Right hindlimb (tissue), 1 donor: ENCODE data around the gene ADGB.
"Not testable (repeated sequence)": the region's sequence is repeated elsewhere in the genome, so short reads cannot be mapped to it uniquely, and the experiment has no call there.

Experiments
- DNase-seq: peaks from one replicate; pipeline ENCODE4 v3.0.0-alpha.2; 2018

The ADGB gene

GRCh38 chr6:146770275-146770964, 171.6 kb downstream of the ADGB start:
- DNase-seq = no peak

- peak; percentile 27 for DNase-seq
Measured at GRCh38 chr6:146770965-146771735, 172.4 kb downstream of the ADGB start.

DNA sequence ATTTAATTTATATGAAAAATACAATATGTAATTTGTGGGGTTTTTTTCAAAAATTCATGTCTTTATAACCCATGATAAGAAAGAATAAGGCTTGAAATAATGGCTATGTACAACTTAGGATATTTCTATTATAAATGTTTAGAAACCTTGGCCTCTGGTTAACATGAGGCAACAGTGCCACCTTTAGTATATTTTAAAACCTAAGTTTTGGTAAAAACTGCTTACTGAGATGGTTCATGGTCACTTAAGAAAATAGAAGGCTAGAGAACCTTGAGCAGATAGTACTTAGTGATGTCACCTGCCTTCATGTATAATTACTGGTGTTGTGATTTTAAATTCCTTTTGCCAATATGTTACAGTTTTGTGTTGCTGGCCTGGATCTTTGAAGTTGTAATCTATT, 176.4 kb downstream of the ADGB start:
- DNase-seq = no peak

GRCh38 chr6:146781836-146782235, 183.1 kb downstream of the ADGB start:
- DNase-seq = no peak

GRCh38 chr6:146785001-146785585, 186.3 kb downstream of the ADGB start:
- DNase-seq = no peak

- no peak for DNase-seq
Measured at GRCh38 chr6:146787876-146788508, 189.2 kb downstream of the ADGB start.

- no peak for DNase-seq
Measured at GRCh38 chr6:146790561-146791091, 191.9 kb downstream of the ADGB start.

- DNase-seq = no peak
Measured at GRCh38 chr6:146791930-146792329, 193.2 kb downstream of the ADGB start.

DNA sequence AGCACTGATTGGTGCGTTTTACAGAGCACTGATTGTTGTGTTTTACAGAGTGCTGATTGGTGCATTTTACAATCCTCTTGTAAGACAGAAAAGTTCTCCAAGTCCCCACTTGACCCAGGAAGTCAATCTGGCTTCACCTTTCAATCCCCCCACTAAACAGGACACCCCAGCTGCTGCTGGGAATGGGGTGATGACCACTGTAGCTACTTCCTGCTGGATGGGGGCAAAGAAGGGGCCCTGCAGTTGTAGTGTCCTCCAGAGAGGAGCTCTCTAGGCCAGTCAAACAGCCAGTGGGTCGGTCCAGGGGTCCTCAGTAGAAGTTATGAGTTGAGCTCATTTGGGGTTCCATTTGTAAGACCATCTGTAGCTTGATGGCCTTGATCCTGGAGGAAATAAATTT, 194.4 kb downstream of the ADGB start:
- DNase-seq = not testable (repeated sequence)

- DNase-seq = no peak
Measured at GRCh38 chr6:146795479-146796133, 196.8 kb downstream of the ADGB start.

GRCh38 chr6:146803167-146803566, 204.4 kb downstream of the ADGB start:
- DNase-seq = not testable (repeated sequence)

GRCh38 chr6:146803601-146804000, 204.8 kb downstream of the ADGB start:
- no peak for DNase-seq

DNA sequence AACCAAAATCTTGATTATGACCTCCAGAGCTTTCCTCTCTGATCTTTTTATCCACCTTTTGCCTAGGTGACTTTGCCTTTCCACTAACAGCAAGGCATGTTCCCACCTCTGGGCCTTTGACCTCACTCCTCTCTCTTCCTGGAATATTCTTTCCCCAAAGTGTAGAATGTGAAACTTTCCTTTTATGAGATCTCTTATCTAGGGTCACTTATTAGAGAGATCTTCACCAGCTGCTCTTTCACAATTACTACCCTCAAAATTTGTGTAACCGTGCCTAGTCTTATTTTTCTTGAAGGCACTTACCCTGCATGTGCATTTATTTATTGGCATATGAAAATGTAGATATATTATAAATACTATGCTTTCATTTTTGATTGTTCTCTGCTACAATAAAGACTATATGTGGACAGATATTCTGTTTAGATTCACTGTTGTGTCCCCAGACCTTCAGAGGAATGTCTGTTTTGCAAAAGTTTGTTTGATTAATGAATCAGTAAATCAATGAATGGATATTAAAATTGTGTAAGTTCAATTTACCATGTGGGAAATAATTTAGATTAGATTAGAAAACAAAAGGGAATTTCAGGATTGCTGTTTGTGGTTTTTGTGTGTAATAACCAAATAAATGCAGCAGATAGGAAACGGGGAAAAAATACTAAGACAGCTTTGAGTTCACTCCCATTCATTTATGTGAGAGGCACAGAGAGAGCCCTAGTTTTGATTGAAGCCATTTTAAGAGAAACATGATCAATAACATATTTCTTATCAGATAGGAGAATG, 207.0 kb downstream of the ADGB start:
- DNase-seq = no peak

DNA sequence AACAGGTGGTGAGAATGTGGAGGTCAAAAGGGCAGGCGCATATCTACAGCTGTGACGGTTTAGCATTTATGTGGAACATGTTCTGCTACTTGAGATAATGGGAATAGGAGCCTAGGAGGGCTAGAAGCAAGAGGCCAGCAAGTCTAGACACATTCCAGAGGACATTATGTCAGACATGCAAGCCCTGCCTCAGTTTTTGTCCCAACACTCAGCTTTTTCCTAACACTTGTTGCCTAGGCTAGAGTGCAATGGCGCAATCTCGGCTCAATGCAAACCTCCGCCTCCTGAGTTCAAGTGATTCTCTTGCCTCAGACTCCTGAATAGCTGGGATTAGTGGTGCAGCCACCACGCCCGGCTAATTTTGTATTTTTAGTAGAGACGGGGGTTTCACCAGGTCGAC, 210.2 kb downstream of the ADGB start:
- not testable (repeated sequence) for DNase-seq

DNA sequence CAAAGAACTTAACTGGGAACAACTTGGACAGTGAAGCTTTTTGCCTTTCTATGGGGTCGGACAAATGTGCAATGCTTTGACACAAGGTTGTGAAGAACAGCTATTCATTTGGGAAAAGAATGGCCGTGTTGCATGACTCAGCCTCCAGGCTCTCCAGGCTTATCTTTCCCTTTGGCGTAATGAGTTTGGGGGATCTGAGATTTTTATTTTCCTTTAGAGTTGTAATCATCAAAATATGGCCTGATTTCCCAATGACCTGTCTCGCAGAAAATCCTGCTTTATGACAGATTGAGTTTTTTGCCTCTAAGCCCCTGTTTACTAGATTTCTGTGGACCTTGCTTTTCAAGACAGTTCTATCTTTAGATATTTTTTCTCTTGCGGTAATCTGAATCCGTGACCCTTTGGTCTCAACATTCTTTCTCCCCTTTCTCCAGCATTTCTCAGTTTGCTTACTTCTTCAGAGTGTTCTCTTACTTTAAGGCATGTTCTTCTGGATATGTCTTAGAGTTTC, 214.1 kb downstream of the ADGB start:
- not testable (repeated sequence) for DNase-seq

DNA sequence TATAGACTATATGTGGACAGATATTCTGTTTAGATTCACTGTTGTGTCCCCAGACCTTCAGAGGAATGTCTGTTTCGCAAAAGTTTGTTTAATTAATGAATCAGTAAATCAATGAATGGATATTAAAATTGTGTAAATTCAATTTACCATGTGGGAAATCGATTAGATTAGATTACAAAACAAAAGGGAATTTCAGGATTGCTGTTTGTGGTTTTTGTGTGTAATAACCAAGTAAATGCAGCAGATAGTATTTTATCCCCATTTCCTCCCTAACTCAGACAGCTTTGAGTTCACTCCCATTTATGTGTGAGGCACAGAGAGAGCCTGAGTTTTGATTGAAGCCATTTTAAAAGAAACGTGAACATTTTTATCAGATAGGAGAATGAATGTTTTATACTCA, 214.8 kb downstream of the ADGB start:
- no peak for DNase-seq

DNA sequence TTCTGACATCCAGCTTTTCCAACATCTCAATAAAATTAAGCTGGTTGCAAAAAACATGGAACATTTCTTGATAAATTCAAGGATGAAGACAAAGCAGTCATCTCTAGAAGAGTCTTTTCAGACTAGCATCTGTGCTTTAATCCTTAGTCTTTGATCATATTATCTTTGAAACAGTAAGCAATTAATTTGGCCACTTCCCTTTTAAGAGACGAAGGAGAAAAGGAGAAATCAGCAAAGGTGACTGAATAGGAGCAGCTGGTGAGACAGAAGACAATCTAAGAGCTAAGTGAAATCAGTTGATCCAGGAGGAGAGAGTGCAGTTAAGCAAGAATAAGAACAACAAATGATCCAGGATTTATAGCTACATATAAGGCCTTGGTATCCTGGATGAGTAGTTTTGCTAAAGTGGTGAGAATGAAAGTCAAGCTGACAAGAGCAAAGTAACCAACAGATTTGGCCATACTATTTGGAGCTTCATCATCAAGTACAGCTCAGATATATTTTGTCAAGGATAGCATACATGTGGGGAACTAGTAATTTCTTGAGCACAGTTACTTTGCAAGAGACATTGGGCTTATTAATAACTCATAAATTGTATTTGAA, 215.5 kb downstream of the ADGB start:
- DNase-seq = no peak

DNA sequence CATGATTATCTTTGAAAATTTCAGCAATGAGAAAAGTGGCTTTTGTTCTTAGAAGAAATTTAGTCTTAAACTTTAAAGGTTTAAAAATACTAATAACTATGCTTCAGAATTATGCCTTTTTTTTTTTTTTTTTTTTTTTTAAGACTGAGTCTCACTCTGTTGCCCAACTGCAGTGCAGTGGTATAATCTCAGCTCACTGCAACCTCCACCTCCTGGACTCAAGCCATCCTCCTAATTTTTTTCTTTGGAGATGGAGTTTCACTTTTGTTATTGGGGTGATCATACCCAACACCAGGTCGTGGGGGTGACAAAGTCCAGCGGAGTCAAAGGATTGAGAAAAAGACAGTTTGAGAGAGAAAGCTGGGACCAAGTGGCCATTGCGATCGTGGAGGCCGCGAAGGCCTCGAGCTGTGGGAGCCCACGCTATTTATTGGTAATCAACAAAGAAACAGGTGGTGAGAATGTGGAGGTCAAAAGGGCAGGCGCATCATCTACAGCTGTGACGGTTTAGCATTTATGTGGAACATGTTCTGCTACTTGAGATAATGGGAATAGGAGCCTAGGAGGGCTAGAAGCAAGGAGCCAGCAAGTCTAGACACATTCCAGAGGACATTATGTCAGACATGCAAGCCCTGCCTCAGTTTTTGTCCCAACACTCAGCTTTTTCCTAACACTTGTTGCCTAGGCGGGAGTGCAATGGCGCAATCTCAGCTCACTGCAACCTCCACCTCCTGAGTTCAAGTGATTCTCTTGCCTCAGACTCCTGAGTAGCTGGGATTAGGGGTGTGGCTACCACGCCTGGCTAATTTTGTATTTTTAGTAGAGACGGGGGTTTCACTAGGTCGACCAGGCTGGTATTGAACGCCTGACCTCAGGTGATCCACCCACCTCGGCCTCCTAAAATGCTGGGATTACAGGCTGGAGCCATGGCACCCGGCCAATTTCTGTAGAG, 217.0 kb downstream of the ADGB start:
- DNase-seq = not testable (repeated sequence)

- no peak for DNase-seq
Measured at GRCh38 chr6:146819596-146820320, 221.0 kb downstream of the ADGB start.
